ENCODE data around the gene BARX2.

BARX2 gene

DNA sequence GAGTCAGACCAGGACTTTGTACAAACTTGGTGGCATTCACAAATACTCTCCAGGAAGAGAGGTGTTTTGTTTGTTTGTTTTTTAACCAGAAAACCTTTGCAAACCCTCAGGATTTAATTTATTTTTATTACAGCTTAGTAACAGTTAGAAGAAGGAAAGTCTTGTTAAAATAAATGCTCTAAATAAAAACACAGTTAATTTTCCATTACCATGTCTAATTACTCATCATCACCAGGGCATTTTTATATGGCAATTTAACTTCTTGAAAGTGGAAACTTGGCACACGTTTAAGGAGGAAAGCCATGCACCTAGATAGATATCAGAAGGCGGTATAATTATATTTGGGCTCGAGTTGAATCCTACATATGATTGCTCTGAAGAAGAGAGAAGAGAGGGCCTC, 7.4 kb downstream of the BARX2 start:
- DNase-seq (no peak), ATAC-seq (replicated peaks) (no peak)
- H3K36me3 Mint-ChIP-seq, result no peaks in the 10 kb centered on the region
- H3K27me3 Mint-ChIP-seq, result peaks cover 38 to 63% of the 10 kb centered on the region in 2 donors
- no peaks in the 10 kb centered on the region for H3K4me1 Mint-ChIP-seq
- H3K4me3 Mint-ChIP-seq, result no peak overlapping the region
- no peak overlapping the region for H3K27ac Mint-ChIP-seq
- H3K9me3 Mint-ChIP-seq, result no peaks in the 10 kb centered on the region

DNA sequence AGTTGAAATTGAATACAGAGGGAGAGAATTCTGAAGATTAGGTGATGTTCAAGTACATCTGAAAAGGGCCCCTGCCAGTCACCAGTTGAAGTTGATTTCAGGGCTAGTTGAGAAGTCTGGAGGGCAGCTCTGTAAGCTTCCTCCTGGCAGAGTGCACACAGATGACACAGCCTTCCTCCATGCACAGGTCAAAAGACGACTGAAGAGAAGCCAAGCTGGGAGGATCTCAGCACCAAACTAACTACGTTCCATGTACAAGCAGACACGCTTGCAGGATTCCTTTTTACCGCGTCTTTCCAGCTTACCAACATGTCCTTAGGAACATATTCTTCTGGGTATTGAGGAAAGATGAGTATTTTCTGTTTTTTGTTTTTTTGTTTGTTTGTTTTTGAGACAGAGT, 7.9 kb downstream of the BARX2 start:
- DNase-seq (no peak), ATAC-seq (replicated peaks) (no peak)
- Mint-ChIP-seq H3K36me3 (no peaks in the 10 kb centered on the region), H3K9me3 (no peaks in the 10 kb centered on the region), H3K4me1 (no peaks in the 10 kb centered on the region), H3K4me3 (no peak overlapping the region), H3K27me3 (peaks cover 35 to 63% of the 10 kb centered on the region in 2 donors), H3K27ac (no peak overlapping the region)

DNA sequence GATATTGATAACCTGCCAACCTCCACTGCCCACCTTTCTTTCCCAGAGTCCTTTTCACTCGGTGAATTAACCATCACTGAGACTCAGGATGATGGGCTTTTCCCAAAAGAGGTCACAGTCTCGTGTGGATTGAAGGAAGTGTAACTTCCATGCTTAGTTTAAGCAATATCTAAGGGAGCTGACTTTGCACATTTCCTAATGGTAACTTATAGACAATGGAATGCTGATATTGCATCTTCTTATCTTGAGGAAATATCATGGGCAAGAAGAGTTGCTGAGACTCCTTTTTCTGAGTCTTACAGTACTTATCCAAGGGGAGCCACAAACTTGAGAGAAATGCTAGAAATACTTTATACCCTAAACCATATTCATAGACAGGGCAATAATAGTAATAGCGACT, 8.8 kb downstream of the BARX2 start:
- Mint-ChIP-seq H3K36me3 (no peaks in the 10 kb centered on the region), H3K27ac (no peak overlapping the region), H3K4me1 (no peaks in the 10 kb centered on the region)

DNA sequence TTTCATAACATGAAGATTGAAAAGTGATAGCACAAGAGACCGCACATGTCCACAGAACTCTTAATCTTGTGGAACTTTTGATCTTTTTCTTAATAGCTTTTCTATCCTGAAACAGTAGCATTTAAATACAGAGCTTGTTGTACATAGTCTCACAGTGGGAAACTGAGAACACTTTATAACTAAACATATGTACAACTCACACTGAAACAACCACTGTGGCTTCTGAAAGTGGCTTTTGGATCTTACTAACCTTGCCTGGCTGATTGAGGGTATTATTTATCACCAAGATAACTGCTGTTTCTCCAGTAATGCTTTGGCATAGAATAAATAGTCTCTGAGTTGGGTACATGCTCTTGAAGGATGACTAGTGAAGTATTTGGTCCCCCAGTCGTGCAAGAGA, 10.2 kb downstream of the BARX2 start:
- H3K4me3 Mint-ChIP-seq, result no peak overlapping the region
- no peak for ATAC-seq (replicated peaks)
- no peaks in the 10 kb centered on the region for H3K9me3 Mint-ChIP-seq
- H3K36me3 Mint-ChIP-seq, result no peaks in the 10 kb centered on the region
- no peak for DNase-seq
- no peak overlapping the region for H3K27ac Mint-ChIP-seq
- H3K27me3 Mint-ChIP-seq, result peaks cover 34 to 52% of the 10 kb centered on the region in 2 donors
- no peaks in the 10 kb centered on the region for H3K4me1 Mint-ChIP-seq

More for the DNA sequence above, 8.8 kb downstream of the BARX2 start:
- H3K27me3 Mint-ChIP-seq, result peaks cover 34 to 57% of the 10 kb centered on the region in 2 donors
- ATAC-seq (replicated peaks) (no peak), DNase-seq (no peak)
- no peak overlapping the region for H3K4me3 Mint-ChIP-seq
- no peaks in the 10 kb centered on the region for H3K9me3 Mint-ChIP-seq

DNA sequence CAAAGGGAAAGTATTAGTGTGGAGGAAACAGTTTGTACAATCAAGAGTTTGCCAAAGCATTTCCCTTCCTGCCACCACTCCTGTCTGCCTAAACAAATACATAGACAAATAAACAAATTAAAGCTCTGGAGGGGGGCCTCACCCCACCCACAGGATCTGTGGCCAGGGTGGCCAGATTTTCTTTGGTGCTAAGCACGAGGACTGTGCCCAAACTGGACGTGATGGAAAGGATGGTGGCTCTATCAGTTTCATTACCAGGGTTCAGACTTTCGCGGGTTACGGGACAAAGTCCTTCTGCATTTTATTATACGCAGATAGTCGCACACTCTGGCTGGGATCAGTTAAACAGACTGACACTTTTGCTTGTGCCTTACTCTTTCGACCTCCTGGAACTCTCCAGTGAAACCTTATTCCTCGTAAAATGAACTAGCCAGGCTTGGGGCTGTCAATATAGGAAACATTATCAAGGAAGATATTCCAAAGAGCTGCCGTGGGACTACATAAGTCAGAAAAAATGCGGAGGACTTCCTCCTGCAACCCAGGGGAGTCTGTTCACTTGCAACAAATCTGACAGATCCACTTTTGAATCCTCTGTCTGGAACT, 11.2 kb downstream of the BARX2 start:
- Mint-ChIP-seq H3K4me1 (no peaks in the 10 kb centered on the region), H3K4me3 (no peak overlapping the region), H3K36me3 (no peaks in the 10 kb centered on the region), H3K27ac (no peak overlapping the region), H3K9me3 (no peaks in the 10 kb centered on the region), H3K27me3 (peaks cover 25 to 48% of the 10 kb centered on the region in 2 donors)
- DNase-seq, result no peak
- ATAC-seq (replicated peaks), result no peak

DNA sequence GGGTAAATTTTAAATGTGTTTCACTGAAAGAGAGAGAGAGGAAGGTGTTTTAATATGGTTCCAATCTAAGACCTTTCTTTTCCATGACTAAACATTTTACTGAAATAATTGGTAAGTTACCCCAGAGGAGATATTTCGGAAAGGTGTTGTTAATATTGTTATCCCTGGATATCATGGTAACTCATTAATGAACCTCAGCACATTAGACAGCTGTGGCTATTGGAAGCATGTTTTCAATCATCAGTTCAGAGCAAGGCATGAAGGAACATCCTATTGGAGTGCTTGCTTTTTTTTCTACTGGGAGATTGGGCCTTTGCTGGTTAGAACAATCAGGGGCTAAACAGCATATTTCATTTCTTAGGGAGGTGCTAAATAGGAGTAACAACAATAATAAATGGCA, 11.8 kb downstream of the BARX2 start:
- peaks cover 24 to 42% of the 10 kb centered on the region in 2 donors for H3K27me3 Mint-ChIP-seq
- ATAC-seq (replicated peaks) (no peak), DNase-seq (no peak)
- H3K4me1 Mint-ChIP-seq, result no peaks in the 10 kb centered on the region
- H3K4me3 Mint-ChIP-seq, result no peak overlapping the region
- no peaks in the 10 kb centered on the region for H3K9me3 Mint-ChIP-seq
- H3K36me3 Mint-ChIP-seq, result no peaks in the 10 kb centered on the region
- no peak overlapping the region for H3K27ac Mint-ChIP-seq

DNA sequence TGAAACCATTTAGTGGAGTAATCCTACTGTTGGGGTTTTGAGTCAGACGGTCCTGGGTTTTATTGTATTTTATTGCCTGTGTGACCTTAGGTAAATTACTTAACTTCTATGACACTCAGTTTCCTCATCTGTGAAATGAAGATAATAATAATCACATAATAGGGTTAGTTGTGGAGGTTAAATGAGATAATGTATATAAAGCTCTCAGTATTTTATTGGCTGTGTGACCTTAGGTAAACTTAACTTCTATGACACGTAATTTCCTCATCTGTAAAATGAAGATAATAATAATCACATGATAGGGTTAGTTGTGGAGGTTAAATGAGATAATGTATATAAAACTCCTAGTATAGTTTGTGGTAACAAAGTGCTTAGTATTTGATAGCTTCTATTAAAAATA, 13.2 kb downstream of the BARX2 start:
- Mint-ChIP-seq H3K27me3 (peaks cover 18 to 33% of the 10 kb centered on the region in 2 donors), H3K9me3 (no peaks in the 10 kb centered on the region), H3K4me1 (no peaks in the 10 kb centered on the region), H3K27ac (no peak overlapping the region), H3K4me3 (no peak overlapping the region), H3K36me3 (no peaks in the 10 kb centered on the region)
- DNase-seq (no peak), ATAC-seq (replicated peaks) (no peak)

DNA sequence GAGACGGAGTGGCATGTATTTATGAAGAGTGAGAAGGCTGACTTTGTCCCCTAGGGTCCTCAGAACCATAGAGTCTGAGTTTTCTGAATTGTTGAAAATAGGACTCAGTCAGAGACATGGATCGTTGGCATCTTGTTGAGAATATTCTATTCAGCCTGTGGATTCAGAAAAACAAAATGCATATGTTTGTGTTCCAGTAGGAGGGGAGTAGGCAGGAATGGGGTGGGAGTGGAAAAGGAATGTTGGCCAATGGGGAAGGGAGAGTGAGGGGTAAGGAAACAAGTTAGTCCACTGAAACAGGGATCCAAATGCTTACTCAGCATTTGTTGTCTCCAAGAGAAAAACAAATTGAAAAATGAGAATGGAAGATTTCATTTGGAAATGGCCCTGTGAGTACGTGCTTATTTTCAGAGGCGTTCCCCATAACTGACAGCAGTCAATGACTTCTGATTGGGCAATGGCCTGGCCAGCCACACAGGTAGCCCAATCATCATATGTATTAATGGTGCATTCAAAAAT, 14.7 kb downstream of the BARX2 start:
- no peak for ATAC-seq (replicated peaks)

DNA sequence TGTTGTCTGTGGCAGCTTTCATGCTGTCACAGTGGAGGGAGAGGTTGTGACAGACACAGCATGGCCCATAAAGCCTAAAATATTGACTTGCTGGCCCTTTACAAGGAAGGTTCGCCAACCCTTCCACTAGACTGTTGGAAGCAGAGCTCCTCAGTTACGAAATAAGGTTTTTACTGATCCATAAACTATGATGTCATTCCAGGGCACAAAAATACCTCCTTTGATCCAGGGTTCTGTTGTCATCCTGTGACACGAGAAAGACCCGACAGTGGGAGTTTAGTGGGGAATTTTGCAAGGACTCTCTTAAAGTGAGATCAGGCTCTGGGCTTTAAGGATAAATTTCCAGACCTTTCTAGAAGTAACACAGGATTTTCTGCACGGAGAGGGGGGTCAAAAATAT, 15.7 kb downstream of the BARX2 start:
- no peaks in the 10 kb centered on the region for H3K36me3 Mint-ChIP-seq
- H3K4me1 Mint-ChIP-seq, result no peaks in the 10 kb centered on the region
- H3K27me3 Mint-ChIP-seq, result peaks cover 31 to 44% of the 10 kb centered on the region in 2 donors
- no peak for DNase-seq
- no peaks in the 10 kb centered on the region for H3K9me3 Mint-ChIP-seq
- no peak overlapping the region for H3K4me3 Mint-ChIP-seq
- no peak overlapping the region for H3K27ac Mint-ChIP-seq
- no peak for ATAC-seq (replicated peaks)

More for the DNA sequence above, 14.7 kb downstream of the BARX2 start:
- DNase-seq, result no peak
- Mint-ChIP-seq H3K27me3 (peaks cover 24 to 35% of the 10 kb centered on the region in 2 donors), H3K4me3 (no peak overlapping the region), H3K27ac (no peak overlapping the region), H3K9me3 (no peaks in the 10 kb centered on the region), H3K4me1 (no peaks in the 10 kb centered on the region), H3K36me3 (no peaks in the 10 kb centered on the region)

DNA sequence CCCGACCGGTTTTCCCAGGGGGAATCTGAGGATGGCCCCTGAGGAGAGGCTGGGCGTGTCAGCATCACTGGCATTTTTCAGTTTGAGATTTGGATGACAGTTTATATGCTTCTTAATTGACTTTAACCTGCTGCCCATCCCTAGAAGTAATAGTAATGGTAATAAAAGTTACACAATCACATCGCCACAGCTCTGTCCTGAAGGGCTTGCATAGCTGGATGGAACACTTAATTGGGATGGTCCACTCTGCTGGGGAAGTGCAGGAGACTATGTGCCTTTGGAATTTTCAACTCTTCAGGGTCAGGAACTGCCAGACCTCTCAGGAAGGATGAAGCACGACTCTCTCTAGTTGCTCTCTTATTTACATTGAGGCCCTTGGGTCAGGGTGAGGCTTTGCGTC, 16.2 kb downstream of the BARX2 start:
- Mint-ChIP-seq H3K4me1 (no peaks in the 10 kb centered on the region), H3K36me3 (no peaks in the 10 kb centered on the region), H3K27ac (no peak overlapping the region), H3K4me3 (no peak overlapping the region), H3K9me3 (no peaks in the 10 kb centered on the region), H3K27me3 (peaks cover 33 to 41% of the 10 kb centered on the region in 2 donors)
- DNase-seq, result no peak
- no peak for ATAC-seq (replicated peaks)

DNA sequence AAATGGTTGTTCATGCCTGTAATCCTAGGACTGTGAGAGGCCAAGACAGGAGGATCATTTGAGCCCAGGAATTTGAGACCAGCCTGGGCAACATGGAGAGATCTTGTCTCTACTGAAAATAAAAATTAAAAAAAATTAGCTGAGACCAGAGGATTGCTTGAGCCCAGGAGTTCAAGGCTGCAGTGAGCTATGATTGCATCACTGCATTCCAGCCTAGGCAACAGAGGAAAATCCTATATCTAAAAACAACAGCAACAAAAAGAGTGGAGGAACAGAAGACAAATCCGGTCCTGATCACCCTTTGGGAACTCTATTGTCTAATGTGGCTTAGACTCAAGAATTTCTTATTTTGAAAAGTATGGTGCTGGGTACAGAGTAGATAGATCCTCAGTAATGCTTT, 17.3 kb downstream of the BARX2 start:
- H3K27me3 Mint-ChIP-seq, result peaks cover 26 to 32% of the 10 kb centered on the region in 2 donors
- no peaks in the 10 kb centered on the region for H3K36me3 Mint-ChIP-seq
- no peak overlapping the region for H3K4me3 Mint-ChIP-seq
- no peak overlapping the region for H3K27ac Mint-ChIP-seq
- no peak for ATAC-seq (replicated peaks)
- no peaks in the 10 kb centered on the region for H3K4me1 Mint-ChIP-seq
- no peaks in the 10 kb centered on the region for H3K9me3 Mint-ChIP-seq
- DNase-seq, result no peak

DNA sequence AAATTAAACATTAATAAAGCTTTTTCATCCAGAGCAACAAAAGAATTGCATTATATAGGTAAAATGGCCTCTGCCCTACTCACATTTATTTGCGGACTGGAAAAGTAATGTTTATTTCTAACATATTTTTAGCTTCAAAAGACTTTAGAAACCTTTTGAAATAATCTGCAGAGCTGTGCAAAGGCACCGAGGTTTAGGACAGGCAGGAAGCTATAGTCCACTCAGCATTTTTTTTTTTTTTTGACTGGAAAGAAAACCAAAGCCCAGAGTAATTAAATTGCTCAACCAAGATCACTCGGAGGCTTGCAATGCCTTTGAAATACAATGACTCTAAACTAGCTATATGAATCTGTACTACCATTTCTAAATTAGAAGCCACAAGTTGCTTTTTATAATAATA, 19.1 kb downstream of the BARX2 start:
- H3K36me3 Mint-ChIP-seq, result no peaks in the 10 kb centered on the region
- H3K27ac Mint-ChIP-seq, result no peak overlapping the region
- no peak overlapping the region for H3K4me3 Mint-ChIP-seq
- no peak for DNase-seq
- peaks cover 27 to 31% of the 10 kb centered on the region in 2 donors for H3K27me3 Mint-ChIP-seq
- peaks cover 5 to 6% of the 10 kb centered on the region in 2 donors for H3K9me3 Mint-ChIP-seq
- ATAC-seq (replicated peaks), result no peak
- no peaks in the 10 kb centered on the region for H3K4me1 Mint-ChIP-seq

DNA sequence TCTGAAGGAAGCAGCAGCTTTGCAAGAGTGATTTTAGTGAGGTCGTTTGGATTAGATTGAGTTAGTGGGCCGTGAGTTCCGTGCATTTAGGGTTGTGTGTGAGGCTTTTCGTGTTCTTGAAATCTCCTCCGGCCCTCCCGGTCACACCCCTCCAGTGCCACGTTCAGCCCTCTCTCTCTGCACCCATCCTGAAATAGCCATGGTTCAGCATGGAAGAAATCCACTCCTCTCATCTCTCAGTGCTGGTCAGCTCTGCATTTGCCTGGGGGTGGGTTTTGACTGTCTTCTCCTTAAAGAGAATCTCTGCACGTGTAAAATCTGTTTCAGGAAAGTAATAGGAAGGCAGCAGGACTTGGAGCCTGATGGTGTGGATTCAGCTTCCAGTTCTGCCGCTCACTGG, 19.8 kb downstream of the BARX2 start:
- H3K27me3 Mint-ChIP-seq, result peaks cover 24 to 27% of the 10 kb centered on the region in 2 donors
- H3K36me3 Mint-ChIP-seq, result no peaks in the 10 kb centered on the region
- no peaks in the 10 kb centered on the region for H3K4me1 Mint-ChIP-seq
- DNase-seq, result no peak
- H3K27ac Mint-ChIP-seq, result no peak overlapping the region
- ATAC-seq (replicated peaks), result no peak
- H3K4me3 Mint-ChIP-seq, result no peak overlapping the region
- H3K9me3 Mint-ChIP-seq, result peaks cover 5 to 6% of the 10 kb centered on the region in 2 donors

DNA sequence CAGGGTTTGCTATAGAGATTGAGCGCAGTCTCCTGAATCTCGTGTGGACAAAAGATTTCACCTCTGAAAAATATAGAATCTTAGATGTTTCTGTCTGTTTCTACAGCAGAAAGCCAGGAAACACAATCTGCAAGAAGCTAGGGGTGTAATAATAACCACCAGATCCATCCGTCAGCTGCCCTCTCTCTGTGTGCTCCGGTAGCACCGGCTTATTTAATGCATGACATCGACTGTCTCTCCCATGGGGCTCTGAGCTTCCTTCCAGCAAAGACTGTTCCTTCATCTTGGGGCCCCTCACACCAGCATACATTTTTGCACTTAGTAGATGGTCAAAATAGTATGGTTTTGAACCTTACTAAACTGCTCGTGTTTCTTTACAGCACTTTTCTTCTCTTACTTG, 20.2 kb downstream of the BARX2 start:
- ATAC-seq (replicated peaks) (no peak), DNase-seq (no peak)
- H3K27me3 Mint-ChIP-seq, result peaks cover 24 to 25% of the 10 kb centered on the region in 2 donors
- no peaks in the 10 kb centered on the region for H3K36me3 Mint-ChIP-seq
- H3K4me1 Mint-ChIP-seq, result no peaks in the 10 kb centered on the region
- H3K9me3 Mint-ChIP-seq, result peaks cover 5 to 6% of the 10 kb centered on the region in 2 donors
- H3K27ac Mint-ChIP-seq, result no peak overlapping the region
- H3K4me3 Mint-ChIP-seq, result no peak overlapping the region

DNA sequence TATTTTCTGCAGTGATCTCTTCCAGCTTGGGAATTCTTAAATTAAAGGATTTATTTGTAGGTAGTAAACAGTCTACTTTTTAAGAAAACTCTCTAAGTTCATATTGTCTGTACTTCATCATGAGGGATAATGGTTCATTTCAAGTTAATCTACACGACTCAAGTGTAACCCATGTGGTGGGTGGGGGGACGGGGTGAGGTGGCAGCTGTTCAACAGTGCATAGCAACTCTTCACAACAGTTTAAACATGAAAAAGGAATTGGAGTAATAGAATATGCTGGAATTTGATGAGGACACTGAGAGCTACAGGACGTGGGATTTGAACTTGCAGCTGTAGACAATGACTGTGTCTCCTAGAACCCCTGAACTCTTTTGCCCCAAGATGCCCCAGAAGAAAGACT, 20.8 kb downstream of the BARX2 start:
- Mint-ChIP-seq H3K27me3 (peaks cover 21 to 24% of the 10 kb centered on the region in 2 donors), H3K4me3 (no peak overlapping the region), H3K9me3 (peaks cover 5 to 6% of the 10 kb centered on the region in 2 donors), H3K4me1 (no peaks in the 10 kb centered on the region), H3K27ac (no peak overlapping the region), H3K36me3 (no peaks in the 10 kb centered on the region)
- DNase-seq (no peak), ATAC-seq (replicated peaks) (no peak)

Measured in stimulated activated naive B cell treated with anti-CD40 and anti-IgM and Interleukin-4, amounts not matched to agents 10 μg/mL and 1 μg/mL and 100 μg/mL, for 72 hours (primary cell).